Upper lobe of left lung (tissue), 4 donors: Measurements from ENCODE around the gene KLHDC1.

Experiments used
- CTCF ChIP-seq, 6 experiments: fragments of 450-650 bp in 4 of 6; fragments of 200-600 bp in 2 of 6; sonication (generic) in 2 of 6; IDR thresholded peaks; one replicate each; pipeline ENCODE4 v1.5.1; 2016 to 2019; ENCODE audit warnings: antibody characterized with exemption in 6 of 6
- EP300 ChIP-seq, 4 donors: sonication (generic); formaldehyde crosslinking; IDR thresholded peaks; one replicate each; pipeline ENCODE4 v1.5.1; 2017; ENCODE audit warnings: antibody characterized with exemption in 4 of 4, control low read depth in 2 of 4
- POLR2A ChIP-seq, 4 donors: fragments of 450-650 bp; IDR thresholded peaks; one replicate each; pipeline ENCODE4 v1.5.1; 2016 to 2017; ENCODE audit warnings: antibody characterized with exemption in 4 of 4, mild to moderate bottlenecking in 2 of 4
- POLR2AphosphoS5 ChIP-seq, 2 donors: sonication (generic); formaldehyde crosslinking; IDR thresholded peaks; one replicate each; pipeline ENCODE4 v1.5.1; 2017; ENCODE audit warnings: antibody characterized with exemption in 2 of 2

- no peak for TF ChIP-seq CTCF (IDR thresholded peaks at IDR 0.05)
- TF ChIP-seq POLR2A (IDR thresholded peaks at IDR 0.05), result no peak
- TF ChIP-seq EP300 (IDR thresholded peaks at IDR 0.05), result no peak
- no peak for TF ChIP-seq POLR2AphosphoS5 (IDR thresholded peaks at IDR 0.05)
Measured at GRCh38 chr14:49691031-49691430, 1.9 kb upstream of the KLHDC1 start.
